Cortex of kidney (tissue), 1 donor: ENCODE measurements around the gene DCLRE1C.
"Not testable (repeated sequence)": the region's sequence is repeated elsewhere in the genome, so short reads cannot be mapped to it uniquely, and the experiment has no call there.

Experiments used
- DNase-seq: peaks from one replicate; lab custom pipeline; 2025; lab: John Stamatoyannopoulos, UW

Gene DCLRE1C

GRCh38 chr10:14954001-14954770 is at the start of gene DCLRE1C:
DCLRE1C (minus strand) TSS chr10:14954096; CDS start chr10:14954010, 86 bp downstream.
- DNase-seq = peak; percentile 8

GRCh38 chr10:14995964-14996565 is 42.2 kb upstream of the DCLRE1C start:
- no peak for DNase-seq

- not testable (repeated sequence) for DNase-seq
Observed at GRCh38 chr10:14993500-14994455, 39.9 kb upstream of the DCLRE1C start.

GRCh38 chr10:14992336-14992735 is 38.4 kb upstream of the DCLRE1C start:
- DNase-seq = not testable (repeated sequence)

- DNase-seq = not testable (repeated sequence)
Observed at GRCh38 chr10:14991035-14991749, 37.3 kb upstream of the DCLRE1C start.

GRCh38 chr10:14989552-14989951 is 35.7 kb upstream of the DCLRE1C start:
- DNase-seq = not testable (repeated sequence)

- DNase-seq = no peak
Observed at GRCh38 chr10:14982744-14983143, 28.8 kb upstream of the DCLRE1C start.

- DNase-seq = no peak
Observed at GRCh38 chr10:14975672-14976273, 21.9 kb upstream of the DCLRE1C start.

- DNase-seq = not testable (repeated sequence)
Observed at GRCh38 chr10:14974153-14974998, 20.5 kb upstream of the DCLRE1C start.

GRCh38 chr10:14971867-14972448 is 18.1 kb upstream of the DCLRE1C start:
- DNase-seq = no peak

- DNase-seq = no peak
Observed at GRCh38 chr10:14967897-14968296, 14.0 kb upstream of the DCLRE1C start.

- DNase-seq = peak; percentile 94
Observed at GRCh38 chr10:14959221-14960057, 5.5 kb upstream of the DCLRE1C start, which contains the start of gene MEIG1. MEIG1 (plus strand) TSS chr10:14959388; CDS start chr10:14966469, 7,081 bp downstream.

GRCh38 chr10:14958872-14959220 is 5.0 kb upstream of the DCLRE1C start:
- DNase-seq = no peak

GRCh38 chr10:14954934-14955333 is 1.0 kb upstream of the DCLRE1C start:
- DNase-seq = no peak

GRCh38 chr10:14953424-14954000 is 384 bp downstream of the DCLRE1C start:
- DNase-seq = no peak

GRCh38 chr10:14952851-14953423 is 959 bp downstream of the DCLRE1C start:
- no peak for DNase-seq

- DNase-seq = no peak
Observed at GRCh38 chr10:14949291-14949690, 4.6 kb downstream of the DCLRE1C start.

GRCh38 chr10:14947268-14947667 is 6.6 kb downstream of the DCLRE1C start:
- DNase-seq = no peak
